Measurements from ENCODE around the gene ADAM12. TPM values are rescaled to one million over a fixed set of nuclear protein-coding genes. Genes with fewer than 3 reads are reported as not detected.

Gene ADAM12
- total and polyA plus RNA-seq, 2 experiments from 2014 or later = 0.13 to 0.87 TPM

- Mint-ChIP-seq H3K27ac (no peak overlapping the region), H3K4me1 (peaks cover 6% of the 10 kb centered on the region; the same call in 2 of the 3 replicates), H3K27me3 (ENCODE audit: insufficient read depth, low read depth, poor library complexity) (no peaks in the 10 kb centered on the region), H3K9me3 (no peaks in the 10 kb centered on the region; the same call in 2 of the 3 replicates), H3K4me3 (no peak overlapping the region), H3K36me3 (ENCODE audit: low read depth) (no peaks in the 10 kb centered on the region)
- Histone ChIP-seq H3F3A (replicated peaks; ENCODE audit: low read depth) (no peaks in the 10 kb centered on the region), H3K9me2 (ENCODE audit: insufficient read depth) (no peaks in the 10 kb centered on the region), H2AFZ (no peak overlapping the region), H4K20me1 (replicated peaks; ENCODE audit: insufficient read depth) (no peaks in the 10 kb centered on the region), H3K4me3 (no peak overlapping the region), H3K79me2 (replicated peaks; ENCODE audit: insufficient read depth) (no peaks in the 10 kb centered on the region), H3K4me2 (no peak overlapping the region), H3K27me3 (ENCODE audit: insufficient read depth) (no peaks in the 10 kb centered on the region), H3K36me3 (ENCODE audit: insufficient read depth) (no peaks in the 10 kb centered on the region), H3K27ac (ENCODE audit: low read depth) (no peak overlapping the region), H3K4me1 (ENCODE audit: insufficient read depth) (peaks cover 6% of the 10 kb centered on the region; the same call in 1 of the 2 replicates)
- ATAC-seq = no peak
- no peak for DNase-seq (ENCODE audit: low spot score)
- TF ChIP-seq, protein P1, sequence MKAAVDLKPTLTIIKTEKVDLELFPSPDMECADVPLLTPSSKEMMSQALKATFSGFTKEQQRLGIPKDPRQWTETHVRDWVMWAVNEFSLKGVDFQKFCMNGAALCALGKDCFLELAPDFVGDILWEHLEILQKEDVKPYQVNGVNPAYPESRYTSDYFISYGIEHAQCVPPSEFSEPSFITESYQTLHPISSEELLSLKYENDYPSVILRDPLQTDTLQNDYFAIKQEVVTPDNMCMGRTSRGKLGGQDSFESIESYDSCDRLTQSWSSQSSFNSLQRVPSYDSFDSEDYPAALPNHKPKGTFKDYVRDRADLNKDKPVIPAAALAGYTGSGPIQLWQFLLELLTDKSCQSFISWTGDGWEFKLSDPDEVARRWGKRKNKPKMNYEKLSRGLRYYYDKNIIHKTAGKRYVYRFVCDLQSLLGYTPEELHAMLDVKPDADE (IDR thresholded peaks at IDR 0.05) = no peak
- TF ChIP-seq STAT1 (IDR thresholded peaks at IDR 0.05; ENCODE audit: unreplicated experiment) (no peak), JUNB (IDR thresholded peaks at IDR 0.05; ENCODE audit: unreplicated experiment) (no peak), ZNF114 (CRISPR knock-in tag; IDR thresholded peaks at IDR 0.05) (no peak), REST (IDR thresholded peaks at IDR 0.05; ENCODE audit: unreplicated experiment) (no peak), ZNF462 (CRISPR knock-in tag; IDR thresholded peaks at IDR 0.05) (no peak), POLR2AphosphoS5 (IDR thresholded peaks at IDR 0.05; ENCODE audit: low read depth) (no peak), ZNF331 (CRISPR knock-in tag; IDR thresholded peaks at IDR 0.05; ENCODE audit: low read depth) (no peak), EZH2 (IDR thresholded peaks at IDR 0.05; ENCODE audit: low read depth, unreplicated experiment) (no peak), CTCF (conservative IDR thresholded peaks at IDR 0.05; ENCODE audit: low read depth in 2 of 2) (no peak), NANOG (IDR thresholded peaks at IDR 0.05; ENCODE audit: borderline replicate concordance) (no peak)
Observed at GRCh38 chr10:126001576-126001975, 386.7 kb downstream of the ADAM12 start.
